H9 (cell line): Measurements from ENCODE around the gene LRP2. TPM values are rescaled to one million over a fixed set of nuclear protein-coding genes. Genes with fewer than 3 reads are reported as not detected.

Experiments used
- DNase-seq: peaks from one replicate; pipeline ENCODE4 v3.0.0-alpha.2; 2017
- H2AFZ ChIP-seq: one replicate; pipeline ENCODE4 v1.6.1; 2013; ENCODE audit warnings: mild to moderate bottlenecking, low read length, control low read depth, moderate library complexity
- H2AK5ac ChIP-seq: 2 replicates; pipeline ENCODE4 v1.6.1; 2013; ENCODE audit warnings: low read length, control low read depth, mixed read lengths; ENCODE audit not compliant: insufficient read length
- H2BK120ac ChIP-seq: one replicate; pipeline ENCODE4 v1.6.1; 2013; ENCODE audit warnings: low read depth, mild to moderate bottlenecking, low read length, control low read depth, inconsistent platforms; ENCODE audit not compliant: poor library complexity, severe bottlenecking
- H2BK12ac ChIP-seq: 2 replicates; pipeline ENCODE4 v1.6.1; 2013; ENCODE audit warnings: low read length, control low read depth, mixed read lengths, low read depth; ENCODE audit not compliant: insufficient read length
- H2BK15ac ChIP-seq: 2 replicates; pipeline ENCODE4 v1.6.1; 2013; ENCODE audit warnings: low read depth, low read length, control low read depth
- H2BK20ac ChIP-seq: one replicate; pipeline ENCODE4 v1.6.1; 2013; ENCODE audit warnings: low read depth, mild to moderate bottlenecking, low read length, control low read depth, inconsistent platforms; ENCODE audit not compliant: poor library complexity, severe bottlenecking
- H2BK5ac ChIP-seq: 2 replicates; pipeline ENCODE4 v1.6.1; 2013; ENCODE audit warnings: low read length, control low read depth, mixed read lengths; ENCODE audit not compliant: insufficient read length
- H3K14ac ChIP-seq: 2 replicates; pipeline ENCODE4 v1.6.1; 2013; ENCODE audit warnings: low read length, control low read depth; ENCODE audit not compliant: insufficient read depth
- H3K18ac ChIP-seq: 2 replicates; pipeline ENCODE4 v1.6.1; 2013; ENCODE audit warnings: low read depth, mild to moderate bottlenecking, mixed read lengths, low read length, control low read depth; ENCODE audit not compliant: insufficient read length
- H3K23ac ChIP-seq: 2 replicates; pipeline ENCODE4 v1.6.1; 2013; ENCODE audit warnings: low read length, control low read depth, mixed read lengths, low read depth; ENCODE audit not compliant: insufficient read length
- H3K23me2 ChIP-seq: 2 replicates; pipeline ENCODE4 v1.6.1; 2013; ENCODE audit warnings: low read depth, mild to moderate bottlenecking, mixed read lengths, low read length, control low read depth; ENCODE audit not compliant: insufficient read length, poor library complexity, severe bottlenecking
- H3K27ac ChIP-seq: 2 replicates; pipeline ENCODE4 v1.5.1; 2013; ENCODE audit warnings: low read length, control low read depth, mixed read lengths, low read depth; ENCODE audit not compliant: insufficient read length
- H3K27me3 ChIP-seq: 2 replicates; pipeline ENCODE4 v1.6.1; 2013; ENCODE audit warnings: low read length, control low read depth, inconsistent platforms; ENCODE audit not compliant: insufficient read depth
- H3K4ac ChIP-seq: 2 replicates; pipeline ENCODE4 v1.6.1; 2013; ENCODE audit warnings: low read depth, mild to moderate bottlenecking, control low read depth, inconsistent platforms, low read length, moderate library complexity
- H3K4me1 ChIP-seq: 2 replicates; pipeline ENCODE4 v1.6.1; 2013; ENCODE audit warnings: low read length, control low read depth, inconsistent platforms; ENCODE audit not compliant: insufficient read depth
- H3K4me2 ChIP-seq: 2 replicates; pipeline ENCODE4 v1.6.1; 2013; ENCODE audit warnings: low read length, control low read depth, mixed read lengths; ENCODE audit not compliant: insufficient read length, insufficient read depth
- H3K56ac ChIP-seq: 2 replicates; pipeline ENCODE4 v1.6.1; 2013; ENCODE audit warnings: low read depth, mild to moderate bottlenecking, mixed read lengths, low read length, control low read depth; ENCODE audit not compliant: insufficient read length
- H3K79me1 ChIP-seq: 2 replicates; pipeline ENCODE4 v1.6.1; 2013; ENCODE audit warnings: low read depth, mild to moderate bottlenecking, moderate library complexity, low read length, control low read depth, inconsistent platforms; ENCODE audit not compliant: insufficient read depth, poor library complexity, severe bottlenecking
- H3K79me2 ChIP-seq: 2 replicates; pipeline ENCODE4 v1.6.1; 2013; ENCODE audit warnings: low read length, control low read depth, inconsistent platforms; ENCODE audit not compliant: insufficient read depth
- H3K9ac ChIP-seq: 2 replicates; pipeline ENCODE4 v1.6.1; 2013; ENCODE audit warnings: low read length, control low read depth, mixed read lengths; ENCODE audit not compliant: insufficient read length; ENCODE audit errors: extremely low read depth
- H3K9me3 ChIP-seq: one replicate; pipeline ENCODE4 v1.6.1; 2013; ENCODE audit warnings: low read depth, low read length, inconsistent platforms; ENCODE audit not compliant: control insufficient read depth
- H3T11ph ChIP-seq: one replicate; pipeline ENCODE4 v1.6.1; 2013; ENCODE audit warnings: mild to moderate bottlenecking, low read length, control low read depth, inconsistent platforms
- H4K20me1 ChIP-seq: one replicate; pipeline ENCODE4 v1.6.1; 2013; ENCODE audit not compliant: control insufficient read depth, insufficient read length, insufficient read depth
- H4K5ac ChIP-seq: 2 replicates; pipeline ENCODE4 v1.6.1; 2013; ENCODE audit warnings: low read depth, mild to moderate bottlenecking, mixed read lengths, low read length, control low read depth; ENCODE audit not compliant: insufficient read length
- H4K8ac ChIP-seq: replicated peaks from 2 replicates; pipeline ENCODE4 v1.6.1; 2013; ENCODE audit warnings: low read length, control low read depth, mixed read lengths, low read depth; ENCODE audit not compliant: insufficient read length
- H4K91ac ChIP-seq: 2 replicates; pipeline ENCODE4 v1.6.1; 2013; ENCODE audit warnings: low read depth, mild to moderate bottlenecking, moderate library complexity, mixed read lengths, low read length, control low read depth; ENCODE audit not compliant: insufficient read length
- H3K27ac Mint-ChIP-seq, 3 experiments: 2 replicates in 2 of 3; 3 replicates in 1 of 3; pipeline ENCODE4 v1.8.0; 2020 to 2021; ENCODE audit warnings: mixed read lengths in 3 of 3, mild to moderate bottlenecking in 1 of 3, moderate library complexity in 1 of 3
- H3K27me3 Mint-ChIP-seq: 2 replicates; pipeline ENCODE4 v1.8.0; 2021; ENCODE audit warnings: low read depth, mild to moderate bottlenecking, moderate library complexity, mixed read lengths
- H3K36me3 Mint-ChIP-seq, 3 experiments: 2 replicates in 2 of 3; 3 replicates in 1 of 3; pipeline ENCODE4 v1.8.0; 2020 to 2021; ENCODE audit warnings: low read depth in 3 of 3, mixed read lengths in 3 of 3; ENCODE audit not compliant: insufficient read depth in 1 of 3
- H3K4me1 Mint-ChIP-seq, 2 experiments: 2 replicates each; pipeline ENCODE4 v1.8.0; 2020; ENCODE audit warnings: mixed read lengths in 2 of 2
- H3K4me3 Mint-ChIP-seq, 2 experiments: 2 replicates in 1 of 2; 3 replicates in 1 of 2; pipeline ENCODE4 v1.8.0; 2020 to 2021; ENCODE audit warnings: mild to moderate bottlenecking in 2 of 2, mixed read lengths in 2 of 2, moderate library complexity in 1 of 2
- H3K9me3 Mint-ChIP-seq, 2 experiments: 2 replicates in 1 of 2; 3 replicates in 1 of 2; pipeline ENCODE4 v1.8.0; 2020; ENCODE audit warnings: mild to moderate bottlenecking in 2 of 2, mixed read lengths in 2 of 2, moderate library complexity in 1 of 2
- WGBS: extraction: QIAGEN DNeasy Blood & Tissue Kit; methylation state at CpG from one replicate; pipeline ENCODE4 v1.1.7; 2013; ENCODE audit warnings: missing lambda C conversion rate, low lambda C conversion rate, mixed read lengths; ENCODE audit not compliant: insufficient read length; ENCODE audit errors: extremely low coverage; 5-methylcytosine and 5-hydroxymethylcytosine counted together
- total RNA-seq: library from RNA; stranded (reverse); gene quantifications from 2 replicates; pipeline ENCODE4 v1.2.1, GENCODE V29; 2021
- TF ChIP-seq, protein P1 (sequence below): fragments of 200-600 bp; sonication (generic); conservative IDR thresholded peaks from 3 replicates; pipeline ENCODE4 v1.8.0; 2021; ENCODE audit warnings: antibody characterized with exemption, mild to moderate bottlenecking

The LRP2 gene
- total RNA-seq, 1 experiment from 2014 or later = 1.4 TPM

- Histone ChIP-seq H3K14ac (no peak overlapping the region), H4K91ac (no peak overlapping the region), H3K9me3 (no peaks in the 10 kb centered on the region), H3K79me1 (no peaks in the 10 kb centered on the region), H4K20me1 (no peaks in the 10 kb centered on the region), H4K5ac (no peak overlapping the region), H3K79me2 (no peaks in the 10 kb centered on the region), H2BK20ac (no peak overlapping the region), H3T11ph (no peak overlapping the region), H2BK120ac (no peak overlapping the region), H3K27ac (no peak overlapping the region), H3K27me3 (no peaks in the 10 kb centered on the region), H3K9ac (no peak overlapping the region), H2AFZ (no peak overlapping the region), H3K4ac (no peak overlapping the region), H3K18ac (no peak overlapping the region), H3K23me2 (no peaks in the 10 kb centered on the region), H2BK15ac (no peak overlapping the region), H2BK5ac (no peak overlapping the region), H3K4me2 (no peak overlapping the region), H3K4me1 (no peaks in the 10 kb centered on the region), H2AK5ac (no peak overlapping the region), H4K8ac (no peak overlapping the region), H3K56ac (no peak overlapping the region), H3K23ac (no peak overlapping the region), H2BK12ac (no peak overlapping the region)
- TF ChIP-seq, protein P1, sequence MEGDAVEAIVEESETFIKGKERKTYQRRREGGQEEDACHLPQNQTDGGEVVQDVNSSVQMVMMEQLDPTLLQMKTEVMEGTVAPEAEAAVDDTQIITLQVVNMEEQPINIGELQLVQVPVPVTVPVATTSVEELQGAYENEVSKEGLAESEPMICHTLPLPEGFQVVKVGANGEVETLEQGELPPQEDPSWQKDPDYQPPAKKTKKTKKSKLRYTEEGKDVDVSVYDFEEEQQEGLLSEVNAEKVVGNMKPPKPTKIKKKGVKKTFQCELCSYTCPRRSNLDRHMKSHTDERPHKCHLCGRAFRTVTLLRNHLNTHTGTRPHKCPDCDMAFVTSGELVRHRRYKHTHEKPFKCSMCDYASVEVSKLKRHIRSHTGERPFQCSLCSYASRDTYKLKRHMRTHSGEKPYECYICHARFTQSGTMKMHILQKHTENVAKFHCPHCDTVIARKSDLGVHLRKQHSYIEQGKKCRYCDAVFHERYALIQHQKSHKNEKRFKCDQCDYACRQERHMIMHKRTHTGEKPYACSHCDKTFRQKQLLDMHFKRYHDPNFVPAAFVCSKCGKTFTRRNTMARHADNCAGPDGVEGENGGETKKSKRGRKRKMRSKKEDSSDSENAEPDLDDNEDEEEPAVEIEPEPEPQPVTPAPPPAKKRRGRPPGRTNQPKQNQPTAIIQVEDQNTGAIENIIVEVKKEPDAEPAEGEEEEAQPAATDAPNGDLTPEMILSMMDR = no peak
- Mint-ChIP-seq H3K4me3 (no peak overlapping the region), H3K4me1 (peaks cover 33 to 35% of the 10 kb centered on the region in 2 experiments), H3K27me3 (no peaks in the 10 kb centered on the region), H3K36me3 (no peaks in the 10 kb centered on the region), H3K9me3 (no peaks in the 10 kb centered on the region), H3K27ac (no peak overlapping the region)
- WGBS = no CpG with 5 or more reads among the region's 1 CpG
- DNase-seq = no peak
Observed at GRCh38 chr2:169391236-169391635, 28.9 kb upstream of the LRP2 start.
